ENCODE results near the gene ZNF689.

Gene ZNF689

GRCh38 chr16:30562021-30562420, 48.2 kb downstream of the ZNF689 start:
- no peak for DNase-seq (ENCODE audit: low spot score)

GRCh38 chr16:30561089-30561816, 48.9 kb downstream of the ZNF689 start:
- DNase-seq (ENCODE audit: low spot score) = peak; percentile 20

GRCh38 chr16:30559690-30560089, 50.5 kb downstream of the ZNF689 start:
- DNase-seq (ENCODE audit: low spot score) = no peak

- no peak for DNase-seq (ENCODE audit: low spot score)
These were observed 51.3 kb downstream of the ZNF689 start for GRCh38 chr16:30558789-30559377.

GRCh38 chr16:30557957-30558788, 52.0 kb downstream of the ZNF689 start, which contains the start of gene ZNF764:
ZNF764 (minus strand) TSS chr16:30558374; CDS start chr16:30558182, 192 bp downstream.
- DNase-seq (ENCODE audit: low spot score) = peak; percentile 99

GRCh38 chr16:30557707-30557956, 52.6 kb downstream of the ZNF689 start:
- no peak for DNase-seq (ENCODE audit: low spot score)

GRCh38 chr16:30556125-30556473, 54.1 kb downstream of the ZNF689 start:
- DNase-seq (ENCODE audit: low spot score) = no peak

- DNase-seq (ENCODE audit: low spot score) = no peak
These were observed 54.7 kb downstream of the ZNF689 start for GRCh38 chr16:30555315-30556124.

GRCh38 chr16:30554557-30555314, 55.5 kb downstream of the ZNF689 start:
- DNase-seq (ENCODE audit: low spot score) = no peak

- no peak for DNase-seq (ENCODE audit: low spot score)
These were observed 56.7 kb downstream of the ZNF689 start for GRCh38 chr16:30553393-30553899.

- no peak for DNase-seq (ENCODE audit: low spot score)
These were observed 57.2 kb downstream of the ZNF689 start for GRCh38 chr16:30552956-30553355.
